ENCODE measurements around the gene POLR1B.
A peak's percentile ranks its signal among the peaks of the same experiment; 100 is the strongest.
"Not testable (repeated sequence)": the region's sequence is repeated elsewhere in the genome, so short reads cannot be mapped to it uniquely, and the experiment has no call there.

Gene POLR1B

GRCh38 chr2:112542984-112543661, 858 bp downstream of the POLR1B start:
- DNase-seq, result peak; percentile 40

- peak; percentile 26 for DNase-seq
Observed at GRCh38 chr2:112547333-112547732, 5.1 kb downstream of the POLR1B start.

- no peak for DNase-seq
Observed at GRCh38 chr2:112548980-112549379, 6.7 kb downstream of the POLR1B start.

- DNase-seq, result no peak
Observed at GRCh38 chr2:112566104-112566503, 23.8 kb downstream of the POLR1B start.

- DNase-seq, result not testable (repeated sequence)
Observed at GRCh38 chr2:112566508-112566907, 24.2 kb downstream of the POLR1B start.

- DNase-seq, result no peak
Observed at GRCh38 chr2:112572005-112572404, 29.7 kb downstream of the POLR1B start.

- DNase-seq, result peak; percentile 14
Observed at GRCh38 chr2:112577756-112578155, 35.5 kb downstream of the POLR1B start.

- DNase-seq, result peak; percentile 92
Observed at GRCh38 chr2:112579241-112579640, 37.0 kb downstream of the POLR1B start.

GRCh38 chr2:112580084-112580483, 37.8 kb downstream of the POLR1B start:
- no peak for DNase-seq

- peak; percentile 73 for DNase-seq
Observed at GRCh38 chr2:112582314-112582746, 40.1 kb downstream of the POLR1B start.

GRCh38 chr2:112583497-112584133, 41.4 kb downstream of the POLR1B start:
- DNase-seq, result no peak

GRCh38 chr2:112584134-112584890, 42.0 kb downstream of the POLR1B start, which contains the start of gene CHCHD5:
CHCHD5 (plus strand) TSS chr2:112584609; CDS start chr2:112584648, 39 bp downstream.
- DNase-seq, result peak; percentile 97

- no peak for DNase-seq
Observed at GRCh38 chr2:112584891-112585250, 42.6 kb downstream of the POLR1B start.

- no peak for DNase-seq
Observed at GRCh38 chr2:112585400-112585799, 43.1 kb downstream of the POLR1B start.

GRCh38 chr2:112585873-112586464, 43.7 kb downstream of the POLR1B start:
- no peak for DNase-seq

- no peak for DNase-seq
Observed at GRCh38 chr2:112588611-112589045, 46.4 kb downstream of the POLR1B start.

GRCh38 chr2:112591413-112591812, 49.1 kb downstream of the POLR1B start:
- DNase-seq, result no peak

- DNase-seq, result no peak
Observed at GRCh38 chr2:112593736-112594135, 51.5 kb downstream of the POLR1B start.

- no peak for DNase-seq
Observed at GRCh38 chr2:112597537-112598322, 55.5 kb downstream of the POLR1B start.

GRCh38 chr2:112600634-112601033, 58.4 kb downstream of the POLR1B start:
- no peak for DNase-seq

GRCh38 chr2:112601754-112602153, 59.5 kb downstream of the POLR1B start:
- DNase-seq, result no peak

- DNase-seq, result no peak
Observed at GRCh38 chr2:112602917-112603316, 60.7 kb downstream of the POLR1B start.

GRCh38 chr2:112603731-112604130, 61.5 kb downstream of the POLR1B start:
- DNase-seq, result no peak
